HFF-Myc (cell line): ENCODE measurements around the gene CHCHD4.

Source experiments
- DNase-seq: peaks from one replicate; pipeline ENCODE4 v3.0.0-alpha.2; 2011; ENCODE audit warnings: low read depth; ENCODE audit errors: extremely low read depth
- H3K4me3 ChIP-seq: replicated peaks from 2 replicates; pipeline ENCODE4 v1.5.1; 2011; ENCODE audit warnings: low read depth, mild to moderate bottlenecking, control low read depth, low read length
- CTCF ChIP-seq: IDR thresholded peaks from 2 replicates; pipeline ENCODE4 v1.5.1; 2012; ENCODE audit warnings: mild to moderate bottlenecking, low read depth, low read length, control low read depth; ENCODE audit errors: missing control alignments

The CHCHD4 gene

DNA sequence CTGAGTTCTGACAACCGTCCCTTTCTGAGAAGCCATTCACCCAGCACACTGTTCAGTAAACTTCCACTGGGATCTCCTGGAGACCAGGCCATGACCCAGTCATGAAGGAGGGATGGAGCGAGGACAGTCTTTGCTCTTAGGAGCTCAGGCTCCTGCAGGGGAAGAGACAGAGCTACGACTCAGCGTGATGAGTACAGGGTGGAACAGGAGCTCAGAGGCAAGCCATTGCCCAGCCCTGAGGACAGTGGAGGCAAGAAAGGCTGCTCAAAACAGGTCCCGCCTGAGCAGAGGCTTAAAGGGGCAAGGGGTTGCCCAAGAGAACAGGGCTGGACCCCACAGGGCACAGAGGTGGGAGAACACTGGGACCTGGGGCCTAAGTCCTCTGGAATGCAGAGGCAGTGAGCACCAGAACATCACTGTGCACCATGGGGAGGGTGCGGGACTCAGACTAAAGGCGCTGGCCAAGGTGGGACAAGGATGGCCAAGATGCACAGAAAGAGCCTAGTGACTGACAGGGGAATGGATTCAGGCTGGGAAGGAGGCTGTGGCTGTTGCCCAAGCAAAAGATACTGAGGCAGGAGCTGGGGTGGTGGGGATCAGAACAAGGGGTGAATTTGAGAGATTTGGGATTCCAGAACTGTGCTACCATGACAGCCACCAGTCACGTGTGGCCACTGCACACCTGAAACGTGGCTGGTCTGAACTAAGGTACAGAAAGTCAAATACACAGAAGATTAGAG, 26.0 kb upstream of the CHCHD4 start:
- no peak for DNase-seq
- TF ChIP-seq CTCF: no peak
- H3K4me3 ChIP-seq: no peak overlapping the region

DNA sequence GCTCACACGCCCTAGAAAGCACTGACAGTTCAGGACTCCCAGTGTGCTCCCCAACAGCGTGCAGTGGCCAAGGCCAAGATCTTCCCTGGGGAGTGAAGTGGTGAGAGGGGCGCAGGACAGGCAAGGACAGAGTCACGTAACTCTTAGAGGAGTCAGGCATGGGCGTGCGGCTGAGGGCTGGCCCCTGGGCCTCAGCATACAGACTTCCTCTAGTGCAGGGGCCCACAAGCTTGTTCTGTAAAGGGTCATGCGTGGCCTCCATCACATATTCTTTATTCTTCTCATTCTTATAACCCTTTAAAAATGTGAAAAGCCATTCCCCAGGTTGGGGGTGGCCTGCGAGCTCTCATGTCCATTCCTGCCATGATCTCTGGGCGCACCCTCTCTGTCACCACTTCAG, 25.4 kb upstream of the CHCHD4 start:
- no peak for TF ChIP-seq CTCF
- DNase-seq: no peak
- no peak overlapping the region for H3K4me3 ChIP-seq

GRCh38 chr3:14148041-14148985, 23.6 kb upstream of the CHCHD4 start:
- no peak for DNase-seq
- TF ChIP-seq CTCF: peak; percentile 35
- no peak overlapping the region for H3K4me3 ChIP-seq

- H3K4me3 ChIP-seq: no peak overlapping the region
- no peak for DNase-seq
- no peak for TF ChIP-seq CTCF
Measured at GRCh38 chr3:14147617-14148016, 22.9 kb upstream of the CHCHD4 start.

GRCh38 chr3:14147066-14147435, 22.4 kb upstream of the CHCHD4 start:
- no peak overlapping the region for H3K4me3 ChIP-seq
- no peak for TF ChIP-seq CTCF
- no peak for DNase-seq

DNA sequence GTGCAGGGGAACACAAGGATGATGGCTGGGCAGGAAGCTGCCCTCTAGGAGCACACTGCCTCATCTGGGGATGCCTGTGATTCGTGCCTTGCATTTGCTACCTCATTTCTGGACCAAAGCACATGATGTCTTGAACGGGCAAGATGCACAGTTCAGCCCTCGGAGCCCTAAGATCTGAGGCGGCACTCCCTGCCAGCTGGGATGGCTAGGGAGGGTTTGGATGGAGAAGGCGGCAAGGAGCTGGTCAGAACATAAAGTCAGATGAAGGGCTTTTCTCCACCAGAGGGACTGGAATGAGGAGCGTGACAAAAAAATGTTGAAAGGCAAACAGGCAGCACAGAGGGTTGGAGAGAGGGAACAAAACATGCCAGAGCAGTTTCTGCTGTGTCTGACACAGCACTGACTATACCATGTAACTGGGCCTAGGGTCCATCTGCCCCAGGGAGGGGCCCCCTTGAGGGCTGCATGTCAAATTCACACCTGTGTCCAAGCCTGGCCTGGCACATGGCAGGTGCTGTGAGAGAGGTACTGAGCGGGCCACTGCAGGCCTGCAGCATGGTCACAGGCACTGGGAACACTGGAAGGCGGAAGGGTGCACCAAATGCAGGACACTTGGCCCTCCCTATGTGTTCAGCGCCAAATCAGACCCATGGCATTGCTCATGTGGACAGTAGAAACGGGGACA, 21.9 kb upstream of the CHCHD4 start:
- TF ChIP-seq CTCF: no peak
- H3K4me3 ChIP-seq: no peak overlapping the region
- DNase-seq: no peak
